Activated CD8-positive, alpha-beta memory T cell treated with anti-CD3 and anti-CD28 coated beads, Interleukin-2, amount 50 U/mL, for 4 hours (primary cell): Measurements from ENCODE around the gene KLKB1.
"Not testable (repeated sequence)": the region's sequence is repeated elsewhere in the genome, so short reads cannot be mapped to it uniquely, and the experiment has no call there.

Experiments used
- DNase-seq: peaks from one replicate; pipeline ENCODE4 v3.0.0-alpha.2; 2020

KLKB1 gene

DNA sequence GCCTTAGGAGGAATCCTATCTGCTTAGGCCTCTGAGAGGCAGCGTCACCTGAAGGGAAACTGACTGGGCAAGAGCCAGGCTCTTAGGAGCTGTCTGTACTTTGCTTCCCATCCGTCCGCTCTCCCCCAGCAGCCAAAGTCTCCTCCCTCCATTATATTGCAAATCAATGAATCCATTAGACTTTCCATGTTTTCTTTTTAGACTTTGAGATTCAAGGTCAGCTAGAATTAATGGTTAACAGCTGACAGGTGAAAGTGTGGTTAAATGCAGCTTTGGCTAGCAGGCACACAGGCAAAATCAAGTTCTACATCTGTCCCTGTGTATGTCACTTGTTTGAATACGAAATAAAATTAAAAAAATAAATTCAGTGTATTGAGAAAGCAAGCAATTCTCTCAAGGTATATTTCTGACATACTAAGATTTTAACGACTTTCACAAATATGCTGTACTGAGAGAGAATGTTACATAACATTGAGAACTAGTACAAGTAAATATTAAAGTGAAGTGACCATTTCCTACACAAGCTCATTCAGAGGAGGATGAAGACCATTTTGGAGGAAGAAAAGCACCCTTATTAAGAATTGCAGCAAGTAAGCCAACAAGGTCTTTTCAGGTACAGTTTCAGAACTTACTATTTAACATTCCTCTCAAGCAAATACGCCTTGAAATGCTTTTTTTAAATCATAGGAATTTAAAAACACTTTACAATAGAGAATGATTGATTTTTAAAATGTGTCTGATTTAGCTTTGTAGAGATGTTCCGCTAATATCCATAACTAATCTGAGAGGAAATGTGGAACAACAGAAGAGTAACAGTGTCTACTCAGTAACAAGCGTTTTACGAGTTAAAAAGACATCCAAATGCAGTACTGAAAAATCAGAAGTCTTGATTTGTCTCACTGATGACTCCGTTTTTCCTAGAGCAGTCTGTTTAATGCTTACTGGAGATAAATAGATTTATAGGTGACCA is 38.7 kb downstream of the KLKB1 start, which contains the start of gene F11:
TSS of gene F11 (plus strand) at position 507 of the 970 bp plus-strand sequence. CDS start 948 bp downstream, outside the sequence.
- DNase-seq = no peak

GRCh38 chr4:186266729-186267456 is 39.6 kb downstream of the KLKB1 start:
- DNase-seq = no peak

DNA sequence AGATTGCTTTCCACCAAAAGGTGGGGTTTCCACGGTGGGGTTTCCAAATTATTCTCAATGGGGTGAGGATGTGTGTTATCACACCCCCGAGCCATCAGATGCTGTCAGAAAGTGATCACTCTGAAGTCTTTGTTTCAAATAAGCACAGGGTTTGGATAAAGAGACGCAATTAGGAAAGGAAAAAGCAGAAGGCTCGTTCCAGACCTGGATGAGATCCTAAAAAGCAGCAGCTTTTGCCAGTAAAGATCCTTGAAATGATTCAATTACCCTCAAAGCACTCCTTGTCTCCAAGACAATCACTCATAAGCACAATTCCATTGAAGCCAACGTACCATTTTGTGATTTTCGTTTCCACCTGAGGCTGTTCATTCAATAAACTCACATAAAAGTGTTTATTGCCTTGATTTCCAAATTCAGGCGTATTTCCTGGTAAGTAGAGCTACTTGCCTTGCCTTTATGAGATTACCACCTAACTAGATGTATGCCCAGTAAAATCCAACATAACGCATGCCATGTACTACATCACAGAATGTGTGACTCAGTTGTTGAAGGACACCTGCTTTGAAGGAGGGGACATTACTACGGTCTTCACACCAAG is 43.9 kb downstream of the KLKB1 start:
- DNase-seq = no peak

GRCh38 chr4:186272699-186273391 is 45.5 kb downstream of the KLKB1 start:
- DNase-seq = no peak

- DNase-seq = not testable (repeated sequence)
These were observed 46.1 kb downstream of the KLKB1 start for GRCh38 chr4:186273392-186273789.

- no peak for DNase-seq
These were observed 56.0 kb downstream of the KLKB1 start for GRCh38 chr4:186283311-186283710.

GRCh38 chr4:186285147-186285546 is 57.8 kb downstream of the KLKB1 start:
- DNase-seq = no peak

- DNase-seq = no peak
These were observed 59.3 kb downstream of the KLKB1 start for GRCh38 chr4:186286581-186286980.

GRCh38 chr4:186291256-186291890 is 64.1 kb downstream of the KLKB1 start:
- DNase-seq = no peak

DNA sequence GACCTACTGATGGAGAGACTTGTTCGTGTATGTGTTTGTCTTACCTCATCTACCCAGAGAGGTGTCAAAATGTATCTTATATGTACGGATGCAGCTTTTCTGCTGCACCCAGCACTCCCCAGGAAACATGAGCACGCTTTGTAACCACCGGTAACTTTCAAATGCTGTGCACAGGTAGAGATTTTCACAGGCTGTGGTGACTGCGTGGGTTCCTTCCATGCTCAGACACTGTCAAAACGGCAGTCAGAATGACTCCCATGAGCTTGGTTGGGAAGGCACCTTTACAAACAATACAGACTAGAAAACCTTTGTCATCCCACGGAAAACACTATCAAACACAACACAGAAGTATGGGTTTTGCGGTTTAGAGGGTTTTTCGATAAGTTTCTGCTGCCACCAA is 66.9 kb downstream of the KLKB1 start:
- no peak for DNase-seq

GRCh38 chr4:186296481-186296880 is 69.2 kb downstream of the KLKB1 start:
- DNase-seq = no peak

GRCh38 chr4:186297013-186297645 is 69.8 kb downstream of the KLKB1 start:
- no peak for DNase-seq

DNA sequence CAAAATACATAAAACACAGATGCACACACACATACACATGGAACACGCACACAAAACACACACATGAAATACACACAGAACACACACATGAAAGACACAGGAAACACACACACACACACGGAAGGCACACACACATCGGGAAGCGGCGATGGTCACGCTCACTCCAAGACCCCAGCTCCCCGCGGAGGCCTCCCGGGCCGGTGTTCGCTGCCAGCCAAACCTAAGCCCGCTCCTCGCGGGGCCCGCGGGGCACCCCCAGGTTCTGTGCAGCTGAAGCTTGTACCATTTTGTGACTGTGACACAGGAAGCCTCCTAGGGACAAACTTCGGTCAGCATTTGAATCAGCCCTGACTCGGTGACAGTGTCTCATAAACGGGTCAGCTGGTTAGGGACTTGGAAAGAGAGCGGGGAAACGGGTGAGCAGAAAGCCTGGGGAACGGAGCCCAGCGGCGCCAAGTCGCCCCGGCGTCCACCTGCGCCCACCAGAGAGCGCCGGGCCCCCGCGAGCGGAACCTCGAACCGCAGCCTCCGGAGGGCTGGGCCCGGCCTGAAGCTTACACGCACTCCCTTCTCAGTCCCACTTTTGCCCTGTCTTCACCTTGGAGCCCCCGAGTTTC is 70.8 kb downstream of the KLKB1 start:
- no peak for DNase-seq

DNA sequence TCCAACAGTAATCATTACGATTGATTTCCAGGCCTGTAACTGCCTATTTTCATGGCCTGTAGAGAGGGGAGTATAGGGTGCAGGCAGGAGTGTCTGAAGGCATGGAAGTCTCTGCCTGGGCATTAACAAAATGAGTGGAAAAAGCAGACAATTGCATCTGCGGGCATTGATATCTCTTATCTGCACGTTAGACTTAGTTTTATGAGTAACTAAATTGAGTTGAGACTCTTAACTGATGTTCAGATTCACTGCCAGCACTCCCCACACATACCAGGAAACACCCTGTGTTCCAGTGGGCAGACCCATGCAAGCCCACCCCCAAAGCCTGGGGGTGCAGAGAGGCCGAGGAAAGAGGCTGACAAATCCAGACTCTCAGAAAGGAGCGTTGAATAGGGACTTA is 72.0 kb downstream of the KLKB1 start:
- DNase-seq = no peak

DNA sequence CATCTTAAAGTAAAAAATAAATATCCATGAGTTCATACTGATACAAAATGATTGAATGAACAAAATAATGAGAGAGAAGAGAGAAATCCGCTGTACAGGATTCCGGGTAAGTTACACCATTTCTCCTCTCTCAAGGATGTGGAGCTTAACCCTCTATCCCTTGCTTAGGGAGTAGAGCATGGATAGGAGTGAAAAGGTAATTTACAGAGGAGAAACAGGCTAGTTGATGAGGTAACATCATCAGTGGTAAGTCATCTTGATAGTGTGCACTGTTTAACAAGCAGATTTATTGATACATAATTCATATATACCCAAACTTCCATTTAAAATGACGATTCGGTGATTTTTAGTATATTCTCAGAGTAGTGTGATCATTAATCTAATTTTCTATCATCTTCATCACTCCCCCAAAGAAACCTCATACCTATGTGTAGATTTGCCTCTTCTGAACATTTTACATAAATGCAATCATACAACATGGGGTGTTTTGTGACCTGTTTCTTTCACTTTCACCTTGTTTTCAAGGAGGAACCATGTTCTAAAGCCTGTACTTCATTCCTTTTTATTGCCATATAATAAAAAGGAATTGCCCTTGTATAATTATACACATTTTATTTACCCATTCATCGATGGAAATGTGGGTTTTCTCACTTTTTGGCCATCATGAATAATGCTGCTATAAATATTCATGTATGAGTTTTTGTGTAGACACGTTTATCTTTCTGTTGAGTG is 73.5 kb downstream of the KLKB1 start:
- no peak for DNase-seq

DNA sequence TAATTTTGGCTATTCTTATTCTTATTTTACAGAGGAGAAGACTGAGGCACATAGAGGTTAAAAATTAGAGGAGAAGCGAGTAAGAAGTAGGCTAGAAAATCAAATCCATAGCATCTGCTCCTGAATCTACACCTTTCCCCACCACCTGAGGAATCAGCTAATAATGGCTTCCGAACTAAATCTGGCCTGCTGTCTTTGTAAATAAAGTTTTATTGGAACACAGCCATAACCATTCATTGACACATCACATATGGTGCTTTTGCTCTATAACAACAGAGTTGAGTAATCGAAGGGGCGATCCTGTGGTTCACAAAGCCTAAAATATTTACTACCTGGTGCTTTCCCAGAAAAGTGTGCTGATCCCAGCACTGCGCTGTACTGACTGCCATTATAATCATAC is 76.9 kb downstream of the KLKB1 start:
- DNase-seq = no peak

DNA sequence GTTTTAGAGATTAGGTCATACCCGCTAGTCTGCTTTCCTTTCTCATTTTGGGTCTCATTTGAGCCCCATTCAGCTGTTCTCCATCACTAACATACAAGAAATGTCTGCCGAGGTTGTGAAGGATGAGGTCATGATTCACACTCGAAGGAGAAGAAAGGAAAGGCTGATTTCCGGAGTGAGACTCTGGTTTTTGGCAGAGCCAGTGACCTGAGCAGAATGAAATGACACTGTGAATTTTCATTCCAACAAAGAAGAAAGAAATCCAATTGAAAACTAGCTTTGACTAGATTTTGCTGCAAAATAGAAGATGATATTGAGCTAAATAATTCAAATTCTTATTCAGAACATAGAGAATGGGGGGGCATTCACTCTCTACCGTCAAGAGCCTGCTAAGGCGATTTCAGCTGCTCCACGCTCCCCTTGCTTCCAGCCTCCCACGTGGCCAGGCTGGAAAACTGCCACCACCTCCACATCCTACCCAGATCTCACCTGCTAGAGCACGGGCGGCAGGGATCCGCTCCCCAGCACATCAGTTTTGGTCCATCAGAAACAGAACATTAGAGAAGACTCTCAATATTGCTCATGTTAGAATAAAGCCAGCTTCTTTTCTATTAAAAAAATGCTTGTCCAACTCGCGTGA is 77.7 kb downstream of the KLKB1 start:
- DNase-seq = no peak

DNA sequence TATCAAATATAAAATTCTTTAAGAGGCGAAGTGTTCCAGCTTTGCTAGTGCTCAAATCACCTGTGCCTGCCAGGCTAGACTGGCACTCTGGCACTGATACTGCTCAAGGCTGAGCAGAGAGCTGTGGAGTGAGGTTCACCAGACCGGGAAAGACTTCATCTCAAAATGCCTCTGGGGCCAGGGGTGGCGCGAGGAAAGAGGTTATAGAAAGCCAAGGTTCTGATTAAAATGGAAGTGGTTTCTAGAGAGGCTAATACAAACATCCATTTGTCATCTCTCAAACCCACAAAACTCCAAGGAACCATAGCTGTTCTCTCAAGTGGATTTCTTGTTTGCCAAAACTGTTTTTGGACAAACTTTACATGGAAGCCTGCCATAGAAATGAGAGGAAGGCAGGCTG is 80.2 kb downstream of the KLKB1 start:
- no peak for DNase-seq

DNA sequence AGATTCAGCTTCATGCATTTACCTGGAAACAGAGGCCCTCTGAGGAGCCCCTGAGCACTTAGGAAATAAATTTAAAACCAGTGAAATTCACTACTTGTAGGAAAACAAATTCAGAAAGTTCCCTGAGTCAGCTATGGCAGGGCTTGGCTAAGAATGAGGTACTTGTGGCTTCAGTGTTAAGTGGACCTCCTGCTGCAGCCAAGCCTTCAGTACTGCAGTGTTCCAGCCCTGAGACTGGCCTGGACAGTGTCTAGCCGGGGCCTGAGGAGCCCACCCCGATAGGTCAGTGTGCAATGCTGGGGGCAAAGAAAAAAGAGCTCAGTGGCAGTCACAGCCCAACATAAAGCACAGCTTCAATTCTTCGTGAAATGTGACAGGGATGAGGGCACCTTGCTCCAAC is 80.6 kb downstream of the KLKB1 start:
- no peak for DNase-seq
